ENCODE results near the gene ARHGEF37. TPM values are rescaled to one million over a fixed set of nuclear protein-coding genes. Genes with fewer than 3 reads are reported as not detected.

Gene ARHGEF37
- total and polyA plus RNA-seq, 2 of the 8 experiments (the other 6 are each of a cell fraction or from before 2014, with no cell fraction given): 0.21 to 0.48 TPM

GRCh38 chr5:149616727-149617285, 35.5 kb downstream of the ARHGEF37 start:
- no peak overlapping the region for H2BK120ac ChIP-seq (replicated peaks; ENCODE audit: low read depth, low read length)

More at GRCh38 chr5:149616727-149617285, 35.5 kb downstream of the ARHGEF37 start:
- H2BK20ac ChIP-seq (ENCODE audit: low read length): no peak overlapping the region
- H3K23ac ChIP-seq (ENCODE audit: insufficient read length): no peak overlapping the region
- H2BK15ac ChIP-seq (ENCODE audit: low read length): no peak overlapping the region
- no peak overlapping the region for H3K14ac ChIP-seq (ENCODE audit: insufficient read length)
- ChIA-PET POLR2A (ENCODE audit: partially characterized antibody) (no interaction called here), CTCF (ENCODE audit: partially characterized antibody) (interaction anchor here (0.6 to 6.2 kb wide), 13 partner anchors 16 to 285 kb away, joined by 3 to 33 read pairs (median 5); partner anchors contain the start of gene ARHGEF37)
- H3K27me3 ChIP-seq (replicated peaks in 1 of 4; ENCODE audit: control insufficient read depth in 3 of 4, extremely low read depth in 1 of 4, insufficient read depth in 3 of 4, low read length in 3 of 4): no peaks in the 10 kb centered on the region
- no peaks in the 10 kb centered on the region for H3K9me3 ChIP-seq (ENCODE audit: insufficient read depth in 2 of 2, low read depth in 1 of 2, low read length in 1 of 2)
- no peak overlapping the region for H2BK5ac ChIP-seq (ENCODE audit: low read depth, low read length)
- no peak overlapping the region for H3K4ac ChIP-seq (replicated peaks; ENCODE audit: insufficient read length, low read depth, low read length)
- DNase-seq (ENCODE audit: low read depth in 1 of 2, low spot score in 2 of 2) (no peak), FAIRE-seq (no peak)
- H4K20me1 ChIP-seq (replicated peaks in 1 of 2; ENCODE audit: control insufficient read depth in 1 of 2, insufficient read depth in 2 of 2, low read length in 2 of 2): no peaks in the 10 kb centered on the region
- H3K9ac ChIP-seq (replicated peaks in 1 of 4; ENCODE audit: extremely low read depth in 1 of 4, low read depth in 3 of 4, low read length in 3 of 4): no peak overlapping the region
- no peaks in the 10 kb centered on the region for H3K23me2 ChIP-seq (ENCODE audit: low read depth, low read length)
- 82% methylated on average over 3 of the region's 3 CpGs; no CpG with 5 or more reads in 1 of the 2 experiments for WGBS, 2 experiments (ENCODE audit: extremely low coverage in 1 of 2, insufficient coverage in 1 of 2, insufficient read length in 1 of 2, insufficient replicate concordance in 2 of 2, low coverage in 1 of 2, low lambda C conversion rate in 2 of 2, missing lambda C conversion rate in 1 of 2)
- no peak overlapping the region for H4K5ac ChIP-seq (ENCODE audit: insufficient read length, low read depth, low read length)
- H3K4me1 ChIP-seq (replicated peaks in 1 of 4; ENCODE audit: control insufficient read depth in 3 of 4, insufficient read depth in 4 of 4, low read length in 3 of 4): peaks cover 0 to 3% (median 0%) of the 10 kb centered on the region in 4 experiments; a peak in 1 of 7 replicates
- H3K79me1 ChIP-seq (ENCODE audit: low read depth, low read length): no peaks in the 10 kb centered on the region; the same call in 1 of the 2 replicates
- no peak overlapping the region for H4K8ac ChIP-seq (ENCODE audit: extremely low read depth, insufficient read depth, low read length)
- no peak overlapping the region for H2AFZ ChIP-seq (ENCODE audit: low read length)
- H3K36me3 ChIP-seq (ENCODE audit: control insufficient read depth in 2 of 4, insufficient read depth in 4 of 4, low read length in 3 of 4): no peaks in the 10 kb centered on the region
- no peak overlapping the region for H4K91ac ChIP-seq (replicated peaks; ENCODE audit: insufficient read length, low read length)
- no peak overlapping the region for H3K4me2 ChIP-seq (ENCODE audit: insufficient read depth in 1 of 2, low read depth in 2 of 2, low read length in 2 of 2)
- H3K4me3 ChIP-seq (ENCODE audit: extremely low read depth in 1 of 4, insufficient read depth in 2 of 4, low read depth in 3 of 4, low read length in 4 of 4): no peak overlapping the region
- no peaks in the 10 kb centered on the region for H3K79me2 ChIP-seq (ENCODE audit: control insufficient read depth in 1 of 2, insufficient read depth in 2 of 2, low read length in 2 of 2)
- no peak overlapping the region for H3K18ac ChIP-seq (ENCODE audit: extremely low read depth, low read length)
- H3K27ac ChIP-seq (ENCODE audit: low read depth, low read length): no peak overlapping the region
- H2AK5ac ChIP-seq (ENCODE audit: low read depth, low read length): no peak overlapping the region
- H3K56ac ChIP-seq (replicated peaks; ENCODE audit: insufficient read length, low read depth, low read length): no peak overlapping the region
- no peak overlapping the region for H2BK12ac ChIP-seq (ENCODE audit: low read depth, low read length)
- TF ChIP-seq CHD2 (IDR thresholded peaks at IDR 0.05; ENCODE audit: low read length) (no peak), RXRA (IDR thresholded peaks at IDR 0.05; ENCODE audit: insufficient read depth, low read depth, low read length) (no peak), SRF (IDR thresholded peaks at IDR 0.05; ENCODE audit: low read depth, low read length) (no peak), BCL11A (IDR thresholded peaks at IDR 0.05; ENCODE audit: low read depth in 2 of 2, low read length in 2 of 2) (no peak), CTCF (IDR thresholded peaks at IDR 0.05; ENCODE audit: control extremely low read depth in 1 of 3, insufficient read depth in 1 of 3, low read depth in 1 of 3, low read length in 3 of 3) (no peak), SAP30 (IDR thresholded peaks at IDR 0.05; ENCODE audit: insufficient read depth, insufficient replicate concordance, low read length) (no peak), GTF2F1 (IDR thresholded peaks at IDR 0.05; ENCODE audit: borderline replicate concordance, low read depth, low read length) (no peak), RNF2 (IDR thresholded peaks at IDR 0.05; ENCODE audit: borderline replicate concordance, low read depth, low read length, missing control alignments, poor library complexity, severe bottlenecking) (no peak)
